Sigmoid colon (tissue), 4 donors: ENCODE results near the gene DYRK4.

Experiments
- CTCF ChIP-seq, 4 experiments: fragments of 450-650 bp in 3 of 4; fragments of 200-600 bp in 1 of 4; IDR thresholded peaks; one replicate each; pipeline ENCODE4 v1.5.1; 2016 to 2019; ENCODE audit warnings: antibody characterized with exemption in 4 of 4, mild to moderate bottlenecking in 3 of 4, moderate library complexity in 2 of 4
- EP300 ChIP-seq, 4 donors: sonication (generic); formaldehyde crosslinking; IDR thresholded peaks; one replicate each; pipeline ENCODE4 v1.6.1; 2017; ENCODE audit warnings: antibody characterized with exemption in 4 of 4
- POLR2A ChIP-seq, 2 donors: fragments of 450-650 bp; IDR thresholded peaks; one replicate each; pipeline ENCODE4 v1.6.1; 2016; ENCODE audit warnings: antibody characterized with exemption in 2 of 2, mild to moderate bottlenecking in 2 of 2, moderate library complexity in 2 of 2

- TF ChIP-seq CTCF (IDR thresholded peaks at IDR 0.05): no peak
- TF ChIP-seq EP300 (IDR thresholded peaks at IDR 0.05): no peak
- TF ChIP-seq POLR2A (IDR thresholded peaks at IDR 0.05): no peak
These were observed 1.3 kb downstream of the DYRK4 start for GRCh38 chr12:4563336-4563735.
